H1 (cell line): ENCODE results near the gene EVPL.

Experiments used
- BRCA1 ChIP-seq: IDR thresholded peaks from 2 replicates; pipeline ENCODE4 v1.6.1; 2012; ENCODE audit warnings: low read depth, low read length, improper control_type of control experiment
- CREB1 ChIP-seq: IDR thresholded peaks from 2 replicates; pipeline ENCODE4 v1.6.1; 2012; ENCODE audit warnings: inconsistent platforms
- EZH2 ChIP-seq: fragments of 200-600 bp; sonication (generic); IDR thresholded peaks from 2 replicates; pipeline ENCODE4 v1.7.1; 2012; ENCODE audit warnings: low read depth, mild to moderate bottlenecking, moderate library complexity, low read length, inconsistent platforms; ENCODE audit not compliant: severe bottlenecking
- NRF1 ChIP-seq: IDR thresholded peaks from 2 replicates; pipeline ENCODE4 v1.6.1; 2011; ENCODE audit warnings: mild to moderate bottlenecking, low read depth, low read length, improper control_type of control experiment
- POLR2A ChIP-seq, 2 experiments: IDR thresholded peaks; 1 replicate in 1 of 2; 2 replicates in 1 of 2; pipeline ENCODE4 v1.6.1; 2011; ENCODE audit warnings: low read depth in 2 of 2, low read length in 2 of 2, mild to moderate bottlenecking in 2 of 2; ENCODE audit errors: control extremely low read depth in 1 of 2
- RAD21 ChIP-seq, 2 experiments: IDR thresholded peaks in 1 of 2; conservative IDR thresholded peaks in 1 of 2; 2 replicates each; pipeline ENCODE4 v1.6.1; 2011; ENCODE audit warnings: low read depth in 2 of 2, low read length in 2 of 2, improper control_type of control experiment in 1 of 2, inconsistent platforms in 1 of 2, mild to moderate bottlenecking in 1 of 2, moderate library complexity in 1 of 2
- RBBP5 ChIP-seq: IDR thresholded peaks from 2 replicates; pipeline ENCODE4 v1.7.1; 2012; ENCODE audit warnings: low read depth, mild to moderate bottlenecking, inconsistent platforms, low read length, moderate library complexity, borderline replicate concordance
- SP1 ChIP-seq: IDR thresholded peaks from 2 replicates; pipeline ENCODE4 v1.6.1; 2011; ENCODE audit warnings: low read depth, low read length
- TBP ChIP-seq: IDR thresholded peaks from 2 replicates; pipeline ENCODE4 v1.6.1; 2011; ENCODE audit warnings: low read depth, low read length, improper control_type of control experiment
- TCF12 ChIP-seq: IDR thresholded peaks from 2 replicates; pipeline ENCODE4 v1.6.1; 2011; ENCODE audit warnings: low read depth, mild to moderate bottlenecking, low read length
- YY1 ChIP-seq: IDR thresholded peaks from 2 replicates; pipeline ENCODE4 v1.6.1; 2011; ENCODE audit warnings: low read depth, mild to moderate bottlenecking, low read length
- TF ChIP-seq, protein P1 (sequence below), 3 experiments: IDR thresholded peaks; 1 replicate in 2 of 3; 2 replicates in 1 of 3; pipeline versions ENCODE4 v1.5.1 to v1.6.1; 2011; ENCODE audit warnings: low read length in 3 of 3, mild to moderate bottlenecking in 3 of 3, inconsistent platforms in 2 of 3, low read depth in 1 of 3, moderate library complexity in 1 of 3; ENCODE audit not compliant: insufficient read depth in 1 of 3; ENCODE audit errors: control extremely low read depth in 1 of 3
- TF ChIP-seq, protein P2 (sequence below): IDR thresholded peaks from 2 replicates; pipeline ENCODE4 v1.6.1; 2012; ENCODE audit warnings: inconsistent platforms

DNA sequence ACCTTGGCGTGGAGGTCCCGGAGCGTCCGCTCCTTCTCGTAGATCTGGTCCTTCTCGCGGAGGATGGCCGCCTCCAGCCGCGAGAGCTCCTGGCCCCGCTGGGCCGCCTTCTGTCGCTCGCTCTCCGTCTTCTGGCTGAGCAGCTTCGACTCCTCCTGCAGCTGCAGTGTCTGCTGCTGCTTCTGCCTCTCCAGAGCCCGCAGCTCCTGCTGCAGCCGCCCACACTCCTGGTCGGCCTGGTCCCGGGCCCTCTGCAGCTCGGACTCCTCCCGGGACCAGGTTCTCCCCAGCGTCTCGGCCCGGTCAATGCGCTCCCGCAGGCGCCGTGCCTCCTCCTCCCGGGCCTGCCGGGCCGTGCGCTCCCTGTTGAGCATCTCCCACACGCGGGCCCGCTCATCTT, 18.9 kb downstream of the EVPL start:
- TF ChIP-seq, protein P1, sequence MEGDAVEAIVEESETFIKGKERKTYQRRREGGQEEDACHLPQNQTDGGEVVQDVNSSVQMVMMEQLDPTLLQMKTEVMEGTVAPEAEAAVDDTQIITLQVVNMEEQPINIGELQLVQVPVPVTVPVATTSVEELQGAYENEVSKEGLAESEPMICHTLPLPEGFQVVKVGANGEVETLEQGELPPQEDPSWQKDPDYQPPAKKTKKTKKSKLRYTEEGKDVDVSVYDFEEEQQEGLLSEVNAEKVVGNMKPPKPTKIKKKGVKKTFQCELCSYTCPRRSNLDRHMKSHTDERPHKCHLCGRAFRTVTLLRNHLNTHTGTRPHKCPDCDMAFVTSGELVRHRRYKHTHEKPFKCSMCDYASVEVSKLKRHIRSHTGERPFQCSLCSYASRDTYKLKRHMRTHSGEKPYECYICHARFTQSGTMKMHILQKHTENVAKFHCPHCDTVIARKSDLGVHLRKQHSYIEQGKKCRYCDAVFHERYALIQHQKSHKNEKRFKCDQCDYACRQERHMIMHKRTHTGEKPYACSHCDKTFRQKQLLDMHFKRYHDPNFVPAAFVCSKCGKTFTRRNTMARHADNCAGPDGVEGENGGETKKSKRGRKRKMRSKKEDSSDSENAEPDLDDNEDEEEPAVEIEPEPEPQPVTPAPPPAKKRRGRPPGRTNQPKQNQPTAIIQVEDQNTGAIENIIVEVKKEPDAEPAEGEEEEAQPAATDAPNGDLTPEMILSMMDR (IDR thresholded peaks at IDR 0.05; ENCODE audit: control extremely low read depth in 1 of 3, insufficient read depth in 1 of 3, low read depth in 1 of 3, low read length in 3 of 3): no peak
- TF ChIP-seq, protein P2, sequence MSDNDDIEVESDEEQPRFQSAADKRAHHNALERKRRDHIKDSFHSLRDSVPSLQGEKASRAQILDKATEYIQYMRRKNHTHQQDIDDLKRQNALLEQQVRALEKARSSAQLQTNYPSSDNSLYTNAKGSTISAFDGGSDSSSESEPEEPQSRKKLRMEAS: no peak
- TF ChIP-seq TBP (no peak), CREB1 (no peak), POLR2A (IDR thresholded peaks at IDR 0.05; ENCODE audit: control extremely low read depth in 1 of 2, low read depth in 2 of 2, low read length in 2 of 2) (no peak), BRCA1 (no peak), YY1 (no peak), RAD21 (IDR thresholded peaks at IDR 0.05 in 1 of 2, conservative IDR thresholded peaks at IDR 0.05 in 1 of 2; ENCODE audit: low read depth in 2 of 2, low read length in 2 of 2) (no peak), SP1 (no peak), RBBP5 (no peak), EZH2 (no peak), NRF1 (no peak), TCF12 (no peak)
